Left ventricle myocardium superior (tissue), 1 donor: ENCODE measurements around the gene AGR3. TPM values are rescaled to one million over a fixed set of nuclear protein-coding genes. Genes with fewer than 3 reads are reported as not detected.

ENCODE experiments used
- total RNA-seq: library from RNA; stranded (reverse); fragmentation: NEBNext Ultra II Directional; extraction: Animal tissue kit (Norgen Biotek cat#: 25700); gene quantifications from one replicate; pipeline ENCODE4 v1.2.1, GENCODE V29; 2021
- donor health status: DM: no; HTN: yes; CAD: no; lungs with severe emphysema.

AGR3 gene
- total RNA-seq, 1 donor from 2014 or later, result not detected

Other genes starting within 250 kb of the AGR3 start
- gene ANKMY2, start 236.2 kb downstream of the AGR3 start, total RNA-seq, result 24.6 TPM
- gene BZW2, start 235.8 kb downstream of the AGR3 start, total RNA-seq, result 377 TPM
- 18.1 TPM for gene TSPAN13, start 128.2 kb downstream of the AGR3 start, total RNA-seq
- not detected for gene AGR2, start 77.0 kb downstream of the AGR3 start, total RNA-seq